Loucy (cell line): Measurements from ENCODE around the gene SLC12A4.

Experiments used
- CTCF ChIP-seq: fragments of 200-600 bp; sonication (generic); conservative IDR thresholded peaks from 2 replicates; pipeline ENCODE4 v1.5.1; 2014; ENCODE audit warnings: mild to moderate bottlenecking, antibody characterized with exemption, low read length
- EZH2phosphoT487 ChIP-seq: fragments of 200-600 bp; IDR thresholded peaks from 2 replicates; pipeline ENCODE4 v1.6.1; 2018; ENCODE audit warnings: antibody characterized with exemption, mild to moderate bottlenecking, moderate library complexity, borderline replicate concordance

GRCh38 chr16:67942510-67943255 lies 25.8 kb downstream of the SLC12A4 start:
- TF ChIP-seq CTCF (no peak), EZH2phosphoT487 (no peak)
